ENCODE data around the gene WDR1.

The WDR1 gene

GRCh38 chr4:10097906-10098779 lies 18.5 kb downstream of the WDR1 start:
- DNase-seq = no peak

GRCh38 chr4:10096978-10097335 lies 19.6 kb downstream of the WDR1 start:
- no peak for DNase-seq

GRCh38 chr4:10096201-10096977 lies 20.2 kb downstream of the WDR1 start:
- peak; percentile 86 for DNase-seq

GRCh38 chr4:10095296-10095991 lies 21.2 kb downstream of the WDR1 start:
- no peak for DNase-seq

GRCh38 chr4:10094841-10095240 lies 21.8 kb downstream of the WDR1 start:
- no peak for DNase-seq

GRCh38 chr4:10093801-10094552 lies 22.6 kb downstream of the WDR1 start:
- no peak for DNase-seq

GRCh38 chr4:10093271-10093621 lies 23.4 kb downstream of the WDR1 start:
- no peak for DNase-seq

- no peak for DNase-seq
Observed at GRCh38 chr4:10092481-10093270, 23.9 kb downstream of the WDR1 start.

GRCh38 chr4:10091531-10092181 lies 24.9 kb downstream of the WDR1 start:
- DNase-seq = no peak

- DNase-seq = no peak
Observed at GRCh38 chr4:10090467-10091250, 25.9 kb downstream of the WDR1 start.

- no peak for DNase-seq
Observed at GRCh38 chr4:10089346-10089745, 27.3 kb downstream of the WDR1 start.

- no peak for DNase-seq
Observed at GRCh38 chr4:10088135-10089010, 28.2 kb downstream of the WDR1 start.

GRCh38 chr4:10087152-10087791 lies 29.3 kb downstream of the WDR1 start:
- DNase-seq = no peak

- no peak for DNase-seq
Observed at GRCh38 chr4:10086506-10087120, 30.0 kb downstream of the WDR1 start.

GRCh38 chr4:10085828-10086505 lies 30.6 kb downstream of the WDR1 start:
- no peak for DNase-seq

- no peak for DNase-seq
Observed at GRCh38 chr4:10085386-10085785, 31.2 kb downstream of the WDR1 start.

- DNase-seq = no peak
Observed at GRCh38 chr4:10084651-10085358, 31.8 kb downstream of the WDR1 start.
